Left lobe of liver (tissue), 2 donors: Measurements from ENCODE around the gene CLCN3. TPM values are rescaled to one million over a fixed set of nuclear protein-coding genes. Genes with fewer than 3 reads are reported as not detected.
"Not testable (repeated sequence)": the region's sequence is repeated elsewhere in the genome, so short reads cannot be mapped to it uniquely, and the experiment has no call there.

ENCODE experiments used
- ATAC-seq: fragments of 200-7000 bp; cut with Tn5 transposase; one replicate; pipeline ENCODE4 v1.9.1; 2020; ENCODE audit warnings: mild to moderate bottlenecking, moderate library complexity
- DNase-seq: peaks from one replicate; pipeline ENCODE4 v3.0.0-alpha.2; 2020; ENCODE audit warnings: low spot score
- total RNA-seq: library from RNA; stranded (reverse); gene quantifications from one replicate; pipeline ENCODE4 v1.2.1, GENCODE V29; 2021
- donor health status: DM: no; HTN: no; CAD: no; lungs with moderate emphysema.
- donor health status: DM: no; HTN: yes; CAD: no.

CLCN3 gene
- total RNA-seq, 1 donor from 2014 or later: 21.7 TPM

GRCh38 chr4:169650227-169650936, 30.0 kb downstream of the CLCN3 start:
- ATAC-seq (peak; percentile 91), DNase-seq (no peak)

GRCh38 chr4:169652535-169652934, 32.2 kb downstream of the CLCN3 start:
- ATAC-seq (no peak), DNase-seq (no peak)

GRCh38 chr4:169655401-169655800, 35.0 kb downstream of the CLCN3 start:
- no peak for DNase-seq
- no peak for ATAC-seq

GRCh38 chr4:169657470-169658107, 37.2 kb downstream of the CLCN3 start:
- ATAC-seq: peak; percentile 62

GRCh38 chr4:169658196-169658595, 37.8 kb downstream of the CLCN3 start:
- DNase-seq: no peak
- ATAC-seq: no peak

More at GRCh38 chr4:169657470-169658107, 37.2 kb downstream of the CLCN3 start:
- no peak for DNase-seq

- ATAC-seq (no peak), DNase-seq (no peak)
Measured at GRCh38 chr4:169658975-169659715, 38.8 kb downstream of the CLCN3 start.

GRCh38 chr4:169659716-169660670, 39.6 kb downstream of the CLCN3 start:
- ATAC-seq (peak; percentile 90), DNase-seq (no peak)

GRCh38 chr4:169660929-169661328, 40.6 kb downstream of the CLCN3 start:
- ATAC-seq (no peak), DNase-seq (no peak)

- no peak for ATAC-seq
- DNase-seq: no peak
Measured at GRCh38 chr4:169661761-169662160, 41.4 kb downstream of the CLCN3 start.

GRCh38 chr4:169662206-169662605, 41.8 kb downstream of the CLCN3 start:
- DNase-seq (no peak), ATAC-seq (no peak)

- ATAC-seq (no peak), DNase-seq (no peak)
Measured at GRCh38 chr4:169663402-169663801, 43.0 kb downstream of the CLCN3 start.

GRCh38 chr4:169663831-169664230, 43.5 kb downstream of the CLCN3 start:
- DNase-seq: no peak
- no peak for ATAC-seq

- ATAC-seq (no peak), DNase-seq (no peak)
Measured at GRCh38 chr4:169664615-169665014, 44.2 kb downstream of the CLCN3 start.

- ATAC-seq (no peak), DNase-seq (no peak)
Measured at GRCh38 chr4:169665046-169665737, 44.8 kb downstream of the CLCN3 start.

- DNase-seq: peak; percentile 61
- ATAC-seq: peak; percentile 99
Measured at GRCh38 chr4:169668069-169668721, 47.8 kb downstream of the CLCN3 start.

GRCh38 chr4:169675825-169676224, 55.4 kb downstream of the CLCN3 start:
- DNase-seq (no peak), ATAC-seq (no peak)

- no peak for DNase-seq
- no peak for ATAC-seq
Measured at GRCh38 chr4:169677150-169677748, 56.9 kb downstream of the CLCN3 start.

GRCh38 chr4:169678486-169678885, 58.1 kb downstream of the CLCN3 start:
- DNase-seq, ATAC-seq: not testable (repeated sequence)

GRCh38 chr4:169678951-169679591, 58.7 kb downstream of the CLCN3 start:
- not testable (repeated sequence) for ATAC-seq, DNase-seq
